Keratinocyte (primary cell): Measurements from ENCODE around the gene DOCK1. TPM values are rescaled to one million over a fixed set of nuclear protein-coding genes. Genes with fewer than 3 reads are reported as not detected.

Source experiments
- DNase-seq: peaks from one replicate; pipeline ENCODE4 v3.0.0-alpha.2; 2011; ENCODE audit warnings: low read depth, missing footprints, low spot score
- FAIRE-seq: peaks from 2 replicates; lab custom pipeline; 2011; peaks lifted over from hg19 to GRCh38; lab: Jason Lieb, UNC
- H2AFZ ChIP-seq: 2 replicates; pipeline ENCODE4 v1.6.0; 2012; ENCODE audit warnings: low read length, control low read depth, inconsistent platforms; ENCODE audit not compliant: control insufficient read depth
- H3K27ac ChIP-seq: 2 replicates; pipeline ENCODE4 v1.5.1; 2011; ENCODE audit warnings: low read length; ENCODE audit not compliant: control insufficient read depth, insufficient read depth
- H3K27me3 ChIP-seq: 3 replicates; pipeline ENCODE4 v1.6.0; 2011; ENCODE audit warnings: low read length; ENCODE audit not compliant: control insufficient read depth, insufficient read depth; ENCODE audit errors: extremely low read depth
- H3K36me3 ChIP-seq, 2 experiments: 2 replicates in 1 of 2; 3 replicates in 1 of 2; pipeline ENCODE4 v1.5.1; 2011; ENCODE audit warnings: low read length in 2 of 2, mild to moderate bottlenecking in 1 of 2; ENCODE audit not compliant: control insufficient read depth in 2 of 2, insufficient read depth in 2 of 2; ENCODE audit errors: extremely low read depth in 1 of 2
- H3K4me1 ChIP-seq: 3 replicates; pipeline ENCODE4 v1.5.1; 2011; ENCODE audit warnings: low read length; ENCODE audit not compliant: control insufficient read depth, insufficient read depth; ENCODE audit errors: extremely low read depth
- H3K4me2 ChIP-seq: 3 replicates; pipeline ENCODE4 v1.6.0; 2011; ENCODE audit warnings: low read depth, low read length; ENCODE audit not compliant: control insufficient read depth, insufficient read depth; ENCODE audit errors: extremely low read depth
- H3K4me3 ChIP-seq, 3 experiments: fragments of 200-600 bp in 1 of 3; sonication (generic) in 1 of 3; 2 replicates in 2 of 3; 3 replicates in 1 of 3; pipeline ENCODE4 v1.5.1; 2011 to 2016; ENCODE audit warnings: low read length in 3 of 3, mild to moderate bottlenecking in 3 of 3, control low read depth in 2 of 3, inconsistent platforms in 1 of 3, low read depth in 1 of 3, mixed read lengths in 1 of 3, mixed run types in 1 of 3, moderate library complexity in 1 of 3; ENCODE audit not compliant: control insufficient read depth in 2 of 3, insufficient read depth in 2 of 3; ENCODE audit errors: extremely low read depth in 1 of 3
- H3K79me2 ChIP-seq: 2 replicates; pipeline ENCODE4 v1.6.0; 2012; ENCODE audit warnings: low read length; ENCODE audit not compliant: control insufficient read depth, insufficient read depth
- H3K9ac ChIP-seq: 3 replicates; pipeline ENCODE4 v1.6.0; 2011; ENCODE audit warnings: low read length; ENCODE audit not compliant: control insufficient read depth, insufficient read depth; ENCODE audit errors: extremely low read depth
- H3K9me1 ChIP-seq: 3 replicates; pipeline ENCODE4 v1.6.0; 2011; ENCODE audit warnings: low read length; ENCODE audit not compliant: control insufficient read depth, insufficient read depth; ENCODE audit errors: extremely low read depth
- H3K9me3 ChIP-seq: 2 replicates; pipeline ENCODE4 v1.5.1; 2012; ENCODE audit warnings: low read depth, low read length; ENCODE audit not compliant: control insufficient read depth
- H4K20me1 ChIP-seq: 3 replicates; pipeline ENCODE4 v1.6.0; 2011; ENCODE audit warnings: low read length; ENCODE audit not compliant: control insufficient read depth, insufficient read depth; ENCODE audit errors: extremely low read depth
- CTCF ChIP-seq, 3 experiments: IDR thresholded peaks in 1 of 3; conservative IDR thresholded peaks in 1 of 3; optimal IDR thresholded peaks in 1 of 3; 2 replicates in 2 of 3; 3 replicates in 1 of 3; pipeline versions ENCODE3 to v1.5.1; 2011; ENCODE audit warnings: low read length in 3 of 3, mild to moderate bottlenecking in 3 of 3, moderate library complexity in 2 of 3, control low read depth in 1 of 3, inconsistent platforms in 1 of 3; ENCODE audit not compliant: insufficient read depth in 2 of 3; ENCODE audit errors: extremely low read depth in 1 of 3
- EZH2 ChIP-seq: IDR thresholded peaks from one replicate; pipeline ENCODE4 v1.6.1; 2012; ENCODE audit warnings: inconsistent platforms, mild to moderate bottlenecking, low read length, moderate library complexity
- dilution Hi-C: fragments of 300-500 bp; cut with MboI; formaldehyde crosslinking; loops from one replicate; pipeline ENCODE4 v1.7.0; 2020; ENCODE audit warnings: low sequenced_read_pairs; ENCODE audit not compliant: extremely low pct_ligation_motif_present
- polyA plus RNA-seq, 5 experiments: library from polyadenylated mRNA; depleted of rRNA in 3 of 5; stranded (reverse) in 3 of 5; stranded (forward) in 1 of 5; unstranded in 1 of 5; fragments of >200 nt; gene quantifications; 1 replicate in 1 of 5; 2 replicates in 3 of 5; 3 replicates in 1 of 5; pipeline versions ENCODE4 v1.2.1 to v1.2.3, GENCODE V29; 2011 to 2012; ENCODE audit warnings: missing spikeins in 2 of 5, low read depth in 1 of 5, low replicate concordance in 1 of 5

DOCK1 gene
- polyA plus RNA-seq, 1 donor (not counting 4 experiments of a cell fraction or from before 2014, with no cell fraction given) = 15.7 TPM

- Histone ChIP-seq H3K4me1 (no peaks in the 10 kb centered on the region), H3K9me1 (no peaks in the 10 kb centered on the region), H3K79me2 (no peaks in the 10 kb centered on the region), H3K27ac (no peak overlapping the region), H3K4me2 (no peak overlapping the region), H3K4me3 (no peak overlapping the region), H2AFZ (no peak overlapping the region), H3K36me3 (peaks cover 6 to 9% of the 10 kb centered on the region in 2 experiments), H3K9ac (no peak overlapping the region), H3K9me3 (no peaks in the 10 kb centered on the region), H3K27me3 (no peaks in the 10 kb centered on the region), H4K20me1 (no peaks in the 10 kb centered on the region)
- FAIRE-seq (no peak), DNase-seq (no peak)
- TF ChIP-seq EZH2 (no peak), CTCF (optimal IDR thresholded peaks at IDR 0.05 in 1 of 3, IDR thresholded peaks at IDR 0.05 in 1 of 3, conservative IDR thresholded peaks at IDR 0.05 in 1 of 3; ENCODE audit: extremely low read depth in 1 of 3, insufficient read depth in 2 of 3, low read length in 3 of 3) (no peak)
- dilution Hi-C loops = no loop called here
These were observed 524.5 kb downstream of the DOCK1 start for GRCh38 chr10:127429601-127430312.

DNA sequence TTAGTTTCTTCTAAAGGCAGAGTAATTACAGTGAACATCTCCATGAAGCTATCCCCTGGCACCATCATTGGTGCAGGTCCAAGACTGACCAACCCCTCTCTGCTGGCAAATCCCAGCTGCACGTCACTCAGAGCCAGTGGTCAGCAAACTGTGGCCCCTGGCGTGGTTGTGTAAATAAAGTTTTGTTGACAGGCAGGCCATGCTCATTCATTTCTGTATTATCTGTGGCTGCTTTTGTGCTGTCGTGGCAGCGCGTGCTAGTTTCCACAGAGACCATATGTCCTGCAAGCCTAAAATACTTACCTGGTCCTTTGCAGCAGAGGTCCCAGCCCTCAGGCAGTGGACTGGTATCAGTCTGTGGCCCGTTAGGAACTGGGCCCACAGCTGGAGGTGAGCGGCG is 526.3 kb downstream of the DOCK1 start:
- H2AFZ ChIP-seq = no peak overlapping the region
- H3K36me3 ChIP-seq = peaks cover 4 to 8% of the 10 kb centered on the region in 2 experiments
- no peak for TF ChIP-seq EZH2
- no peak for TF ChIP-seq CTCF (optimal IDR thresholded peaks at IDR 0.05 in 1 of 3, IDR thresholded peaks at IDR 0.05 in 1 of 3, conservative IDR thresholded peaks at IDR 0.05 in 1 of 3; ENCODE audit: extremely low read depth in 1 of 3, insufficient read depth in 2 of 3, low read length in 3 of 3)
- no peaks in the 10 kb centered on the region for H3K4me1 ChIP-seq
- FAIRE-seq (no peak), DNase-seq (no peak)
- H3K27ac ChIP-seq = no peak overlapping the region
- H3K4me3 ChIP-seq = no peak overlapping the region
- H3K4me2 ChIP-seq = no peak overlapping the region
- no peak overlapping the region for H3K9ac ChIP-seq
- H3K9me1 ChIP-seq = no peaks in the 10 kb centered on the region
- no peaks in the 10 kb centered on the region for H3K27me3 ChIP-seq
- H3K9me3 ChIP-seq = no peaks in the 10 kb centered on the region
- H4K20me1 ChIP-seq = no peaks in the 10 kb centered on the region
- H3K79me2 ChIP-seq = no peaks in the 10 kb centered on the region
- dilution Hi-C loops = no loop called here
